ENCODE measurements around the gene PLCZ1.

- TF ChIP-seq CTCF (IDR thresholded peaks at IDR 0.05; ENCODE audit: insufficient read depth, low read depth, low read length), result no peak
- no peak for TF ChIP-seq EZH2 (IDR thresholded peaks at IDR 0.05; ENCODE audit: insufficient read depth, low read length)
These were observed 17.8 kb downstream of the PLCZ1 start for GRCh38 chr12:18719922-18720510.
